ENCODE results near the gene MYRFL. TPM values are rescaled to one million over a fixed set of nuclear protein-coding genes. Genes with fewer than 3 reads are reported as not detected.

The MYRFL gene
- total and polyA plus RNA-seq, 9 donors = 0.24 to 0.38 TPM; not detected in 7

DNA sequence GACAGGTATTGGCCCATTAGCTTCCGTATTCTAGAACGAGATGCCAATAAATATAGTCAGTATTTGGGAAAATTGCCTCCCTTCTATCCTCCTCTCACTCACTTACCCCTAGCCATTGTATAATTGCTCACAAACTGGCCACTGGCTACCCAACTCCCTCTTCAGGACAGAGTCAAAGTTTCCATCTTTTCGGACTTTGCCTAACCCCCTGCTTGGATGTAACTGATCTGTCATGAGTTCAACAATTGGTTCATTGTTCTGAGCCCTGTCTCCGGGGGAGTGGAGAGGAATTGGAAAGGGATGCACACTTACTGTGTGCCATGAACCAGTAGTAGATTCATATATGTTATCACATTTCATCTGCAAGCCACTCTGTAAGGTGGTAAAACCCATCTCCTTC is 12.2 kb downstream of the MYRFL start:
- H3K27ac ChIP-seq = no peak overlapping the region
- no peaks in the 10 kb centered on the region for H3K9me3 ChIP-seq
- no peak for TF ChIP-seq EP300 (IDR thresholded peaks at IDR 0.05)
- no peaks in the 10 kb centered on the region for H3K27me3 ChIP-seq
- H3K4me1 ChIP-seq (ENCODE audit: insufficient read depth) = no peaks in the 10 kb centered on the region
- H3K36me3 ChIP-seq = no peaks in the 10 kb centered on the region
- no peak overlapping the region for H3K4me3 ChIP-seq
- WGBS, 3 donors = 92 to 94% (median 94%) methylated on average over 4 of the region's 4 CpGs
- intact Hi-C loops (cut with DNase I) = no loop called here
- DNase-seq = no peak

GRCh38 chr12:69837657-69838415 is 12.8 kb downstream of the MYRFL start:
- Histone ChIP-seq H3K4me1 (ENCODE audit: insufficient read depth) (no peaks in the 10 kb centered on the region), H3K27ac (no peak overlapping the region), H3K27me3 (no peaks in the 10 kb centered on the region), H3K36me3 (no peaks in the 10 kb centered on the region), H3K4me3 (no peak overlapping the region), H3K9me3 (no peaks in the 10 kb centered on the region)
- no peak for TF ChIP-seq POLR2A (IDR thresholded peaks at IDR 0.05)
- no peak for TF ChIP-seq EP300 (IDR thresholded peaks at IDR 0.05)
- no peak for TF ChIP-seq CTCF (IDR thresholded peaks at IDR 0.05)
- no peak for DNase-seq
- intact Hi-C loops (cut with DNase I) = no loop called here
- WGBS, 3 donors = 87 to 90% (median 88%) methylated on average over 4 of the region's 4 CpGs

DNA sequence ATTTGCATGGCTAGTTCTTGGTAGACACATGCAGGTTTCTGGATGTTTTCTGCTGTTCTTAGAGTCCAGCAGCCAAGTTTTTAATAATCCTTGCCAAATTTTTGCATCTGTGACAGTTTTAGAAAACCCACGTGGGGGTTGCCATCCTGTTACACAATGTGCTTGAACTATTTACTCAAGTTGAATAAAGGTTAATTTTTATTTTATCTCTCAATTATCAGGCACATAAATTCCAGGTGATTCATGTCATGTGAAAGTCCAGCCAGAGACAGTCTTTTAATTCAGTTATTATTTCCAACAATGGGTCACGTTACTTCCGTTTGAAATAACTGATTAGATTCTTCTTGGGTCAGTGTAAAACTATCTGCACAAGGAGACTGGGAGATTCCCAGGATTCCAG is 15.7 kb downstream of the MYRFL start:
- H3K27ac ChIP-seq = no peak overlapping the region
- no peaks in the 10 kb centered on the region for H3K36me3 ChIP-seq
- H3K4me1 ChIP-seq (ENCODE audit: insufficient read depth) = no peaks in the 10 kb centered on the region
- DNase-seq = no peak
- no peaks in the 10 kb centered on the region for H3K9me3 ChIP-seq
- intact Hi-C loops (cut with DNase I) = no loop called here
- H3K4me3 ChIP-seq = no peak overlapping the region
- TF ChIP-seq EP300 (IDR thresholded peaks at IDR 0.05) (no peak), CTCF (IDR thresholded peaks at IDR 0.05) (no peak), POLR2A (IDR thresholded peaks at IDR 0.05) (no peak)
- H3K27me3 ChIP-seq = no peaks in the 10 kb centered on the region
- WGBS, 3 donors = 14 to 16% (median 14%) methylated on average over 3 of the region's 3 CpGs

GRCh38 chr12:69843608-69844007 is 18.6 kb downstream of the MYRFL start:
- Histone ChIP-seq H3K4me1 (ENCODE audit: insufficient read depth) (no peaks in the 10 kb centered on the region), H3K36me3 (no peaks in the 10 kb centered on the region), H3K27ac (no peak overlapping the region), H3K4me3 (no peak overlapping the region), H3K27me3 (no peaks in the 10 kb centered on the region), H3K9me3 (no peaks in the 10 kb centered on the region)
- intact Hi-C loops (cut with DNase I) = no loop called here
- DNase-seq = no peak
- no peak for TF ChIP-seq CTCF (IDR thresholded peaks at IDR 0.05)
- no peak for TF ChIP-seq POLR2A (IDR thresholded peaks at IDR 0.05)
- TF ChIP-seq EP300 (IDR thresholded peaks at IDR 0.05) = no peak
- WGBS, 3 donors = 43 to 49% (median 47%) methylated on average over 2 of the region's 2 CpGs

- Histone ChIP-seq H3K27me3 (no peaks in the 10 kb centered on the region), H3K27ac (no peak overlapping the region), H3K4me1 (ENCODE audit: insufficient read depth) (no peaks in the 10 kb centered on the region), H3K36me3 (no peaks in the 10 kb centered on the region), H3K4me3 (no peak overlapping the region), H3K9me3 (no peaks in the 10 kb centered on the region)
- WGBS, 3 donors = 87 to 95% (median 91%) methylated on average over 7 of the region's 7 CpGs
- DNase-seq = no peak
- intact Hi-C loops (cut with DNase I) = no loop called here
- no peak for TF ChIP-seq POLR2A (IDR thresholded peaks at IDR 0.05)
- TF ChIP-seq CTCF (IDR thresholded peaks at IDR 0.05) = no peak
- no peak for TF ChIP-seq EP300 (IDR thresholded peaks at IDR 0.05)
These were observed 19.4 kb downstream of the MYRFL start for GRCh38 chr12:69844416-69844815.
